ENCODE data around the gene MRFAP1L1.
"Not testable (repeated sequence)": the region's sequence is repeated elsewhere in the genome, so short reads cannot be mapped to it uniquely, and the experiment has no call there.

DNA sequence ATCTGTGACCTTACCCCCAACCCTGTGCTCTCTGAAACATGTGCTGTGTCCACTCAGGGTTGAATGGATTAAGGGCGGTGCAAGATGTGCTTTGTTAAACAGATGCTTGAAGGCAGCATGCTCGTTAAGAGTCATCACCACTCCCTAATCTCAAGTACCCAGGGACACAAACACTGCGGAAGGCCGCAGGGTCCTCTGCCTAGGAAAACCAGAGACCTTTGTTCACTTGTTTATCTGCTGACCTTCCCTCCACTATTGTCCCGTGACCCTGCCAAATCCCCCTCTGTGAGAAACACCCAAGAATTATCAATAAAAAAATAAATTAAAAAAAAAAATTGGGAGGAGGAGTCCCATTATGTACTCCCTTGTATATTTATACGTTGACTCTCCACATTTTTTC, 46.7 kb upstream of the MRFAP1L1 start:
- TF ChIP-seq, protein P1, sequence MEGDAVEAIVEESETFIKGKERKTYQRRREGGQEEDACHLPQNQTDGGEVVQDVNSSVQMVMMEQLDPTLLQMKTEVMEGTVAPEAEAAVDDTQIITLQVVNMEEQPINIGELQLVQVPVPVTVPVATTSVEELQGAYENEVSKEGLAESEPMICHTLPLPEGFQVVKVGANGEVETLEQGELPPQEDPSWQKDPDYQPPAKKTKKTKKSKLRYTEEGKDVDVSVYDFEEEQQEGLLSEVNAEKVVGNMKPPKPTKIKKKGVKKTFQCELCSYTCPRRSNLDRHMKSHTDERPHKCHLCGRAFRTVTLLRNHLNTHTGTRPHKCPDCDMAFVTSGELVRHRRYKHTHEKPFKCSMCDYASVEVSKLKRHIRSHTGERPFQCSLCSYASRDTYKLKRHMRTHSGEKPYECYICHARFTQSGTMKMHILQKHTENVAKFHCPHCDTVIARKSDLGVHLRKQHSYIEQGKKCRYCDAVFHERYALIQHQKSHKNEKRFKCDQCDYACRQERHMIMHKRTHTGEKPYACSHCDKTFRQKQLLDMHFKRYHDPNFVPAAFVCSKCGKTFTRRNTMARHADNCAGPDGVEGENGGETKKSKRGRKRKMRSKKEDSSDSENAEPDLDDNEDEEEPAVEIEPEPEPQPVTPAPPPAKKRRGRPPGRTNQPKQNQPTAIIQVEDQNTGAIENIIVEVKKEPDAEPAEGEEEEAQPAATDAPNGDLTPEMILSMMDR (IDR thresholded peaks at IDR 0.05; ENCODE audit: low read length), result not testable (repeated sequence)
- not testable (repeated sequence) for TF ChIP-seq EZH2 (IDR thresholded peaks at IDR 0.05; ENCODE audit: borderline replicate concordance, low read length)

Measured in OCI-LY1 (cell line).